ENCODE measurements around the gene MEX3B.

The MEX3B gene

GRCh38 chr15:82058517-82059204 is 12.8 kb upstream of the MEX3B start (continued):
- no peak for TF ChIP-seq ZNF558 (tag by site-specific recombination; IDR thresholded peaks at IDR 0.05)
- TF ChIP-seq ZNF354C (tag by site-specific recombination; IDR thresholded peaks at IDR 0.05; ENCODE audit: borderline replicate concordance, low read depth), result no peak
- peak; percentile 87 for TF ChIP-seq ZFHX2 (tag by site-specific recombination; conservative IDR thresholded peaks at IDR 0.05)
- TF ChIP-seq, protein P1, sequence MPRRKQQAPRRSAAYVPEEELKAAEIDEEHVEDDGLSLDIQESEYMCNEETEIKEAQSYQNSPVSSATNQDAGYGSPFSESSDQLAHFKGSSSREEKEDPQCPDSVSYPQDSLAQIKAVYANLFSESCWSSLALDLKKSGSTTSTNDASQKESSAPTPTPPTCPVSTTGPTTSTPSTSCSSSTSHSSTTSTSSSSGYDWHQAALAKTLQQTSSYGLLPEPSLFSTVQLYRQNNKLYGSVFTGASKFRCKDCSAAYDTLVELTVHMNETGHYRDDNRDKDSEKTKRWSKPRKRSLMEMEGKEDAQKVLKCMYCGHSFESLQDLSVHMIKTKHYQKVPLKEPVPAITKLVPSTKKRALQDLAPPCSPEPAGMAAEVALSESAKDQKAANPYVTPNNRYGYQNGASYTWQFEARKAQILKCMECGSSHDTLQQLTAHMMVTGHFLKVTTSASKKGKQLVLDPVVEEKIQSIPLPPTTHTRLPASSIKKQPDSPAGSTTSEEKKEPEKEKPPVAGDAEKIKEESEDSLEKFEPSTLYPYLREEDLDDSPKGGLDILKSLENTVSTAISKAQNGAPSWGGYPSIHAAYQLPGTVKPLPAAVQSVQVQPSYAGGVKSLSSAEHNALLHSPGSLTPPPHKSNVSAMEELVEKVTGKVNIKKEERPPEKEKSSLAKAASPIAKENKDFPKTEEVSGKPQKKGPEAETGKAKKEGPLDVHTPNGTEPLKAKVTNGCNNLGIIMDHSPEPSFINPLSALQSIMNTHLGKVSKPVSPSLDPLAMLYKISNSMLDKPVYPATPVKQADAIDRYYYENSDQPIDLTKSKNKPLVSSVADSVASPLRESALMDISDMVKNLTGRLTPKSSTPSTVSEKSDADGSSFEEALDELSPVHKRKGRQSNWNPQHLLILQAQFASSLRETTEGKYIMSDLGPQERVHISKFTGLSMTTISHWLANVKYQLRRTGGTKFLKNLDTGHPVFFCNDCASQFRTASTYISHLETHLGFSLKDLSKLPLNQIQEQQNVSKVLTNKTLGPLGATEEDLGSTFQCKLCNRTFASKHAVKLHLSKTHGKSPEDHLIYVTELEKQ (tag by site-specific recombination; IDR thresholded peaks at IDR 0.05; ENCODE audit: borderline replicate concordance), result no peak
- no peak for TF ChIP-seq ZBTB7A (tag by site-specific recombination; IDR thresholded peaks at IDR 0.05; ENCODE audit: low read depth)
- TF ChIP-seq ZNF426 (tag by site-specific recombination; IDR thresholded peaks at IDR 0.05), result no peak
- TF ChIP-seq ZFP37 (tag by site-specific recombination; IDR thresholded peaks at IDR 0.05), result no peak
- TF ChIP-seq ZSCAN16 (tag by site-specific recombination; IDR thresholded peaks at IDR 0.05), result no peak

GRCh38 chr15:82058026-82058425 is 12.2 kb upstream of the MEX3B start:
- CTCF ChIA-PET, result interaction anchor here (0.5 to 0.6 kb wide), 2 partner anchors 473 to 842 kb away, joined by 3 to 6 read pairs; no protein-coding TSS in a partner anchor
- Histone ChIP-seq H3K36me3 (ENCODE audit: control insufficient read depth in 2 of 2, insufficient read depth in 1 of 2, low read length in 2 of 2) (no peaks in the 10 kb centered on the region), H3K4me3 (ENCODE audit: low read depth, low read length) (no peak overlapping the region), H3K9me3 (ENCODE audit: control insufficient read depth, insufficient read depth, low read depth, low read length) (no peaks in the 10 kb centered on the region), H3K4me1 (ENCODE audit: control insufficient read depth, insufficient read depth, low read length) (peaks cover 7% of the 10 kb centered on the region), H3K27ac (ENCODE audit: extremely low read depth, low read depth, low read length) (no peak overlapping the region)
- TF ChIP-seq ZSCAN18 (tag by site-specific recombination; IDR thresholded peaks at IDR 0.05), result no peak
- POLR2A ChIA-PET, result no interaction called here

GRCh38 chr15:82056958-82057823 is 11.4 kb upstream of the MEX3B start:
- Histone ChIP-seq H3K4me1 (ENCODE audit: control insufficient read depth, insufficient read depth, low read length) (peaks cover 7% of the 10 kb centered on the region), H3K9me3 (ENCODE audit: control insufficient read depth, insufficient read depth, low read depth, low read length) (no peaks in the 10 kb centered on the region), H3K27ac (ENCODE audit: extremely low read depth, low read depth, low read length) (no peak overlapping the region), H3K36me3 (ENCODE audit: control insufficient read depth in 2 of 2, insufficient read depth in 1 of 2, low read length in 2 of 2) (no peaks in the 10 kb centered on the region), H3K4me3 (ENCODE audit: low read depth, low read length) (no peak overlapping the region)
- ChIA-PET POLR2A (no interaction called here), CTCF (interaction anchor here (0.5 to 1.1 kb wide), 4 partner anchors 25 to 841 kb away, joined by 3 to 6 read pairs (median 4); no protein-coding TSS in a partner anchor)
- TF ChIP-seq, protein P2, sequence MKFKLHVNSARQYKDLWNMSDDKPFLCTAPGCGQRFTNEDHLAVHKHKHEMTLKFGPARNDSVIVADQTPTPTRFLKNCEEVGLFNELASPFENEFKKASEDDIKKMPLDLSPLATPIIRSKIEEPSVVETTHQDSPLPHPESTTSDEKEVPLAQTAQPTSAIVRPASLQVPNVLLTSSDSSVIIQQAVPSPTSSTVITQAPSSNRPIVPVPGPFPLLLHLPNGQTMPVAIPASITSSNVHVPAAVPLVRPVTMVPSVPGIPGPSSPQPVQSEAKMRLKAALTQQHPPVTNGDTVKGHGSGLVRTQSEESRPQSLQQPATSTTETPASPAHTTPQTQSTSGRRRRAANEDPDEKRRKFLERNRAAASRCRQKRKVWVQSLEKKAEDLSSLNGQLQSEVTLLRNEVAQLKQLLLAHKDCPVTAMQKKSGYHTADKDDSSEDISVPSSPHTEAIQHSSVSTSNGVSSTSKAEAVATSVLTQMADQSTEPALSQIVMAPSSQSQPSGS (tag by site-specific recombination; IDR thresholded peaks at IDR 0.05; ENCODE audit: low read depth), result no peak
- no peak for TF ChIP-seq HOXA7 (CRISPR knock-in tag; IDR thresholded peaks at IDR 0.05; ENCODE audit: borderline replicate concordance)
- TF ChIP-seq, protein P3, sequence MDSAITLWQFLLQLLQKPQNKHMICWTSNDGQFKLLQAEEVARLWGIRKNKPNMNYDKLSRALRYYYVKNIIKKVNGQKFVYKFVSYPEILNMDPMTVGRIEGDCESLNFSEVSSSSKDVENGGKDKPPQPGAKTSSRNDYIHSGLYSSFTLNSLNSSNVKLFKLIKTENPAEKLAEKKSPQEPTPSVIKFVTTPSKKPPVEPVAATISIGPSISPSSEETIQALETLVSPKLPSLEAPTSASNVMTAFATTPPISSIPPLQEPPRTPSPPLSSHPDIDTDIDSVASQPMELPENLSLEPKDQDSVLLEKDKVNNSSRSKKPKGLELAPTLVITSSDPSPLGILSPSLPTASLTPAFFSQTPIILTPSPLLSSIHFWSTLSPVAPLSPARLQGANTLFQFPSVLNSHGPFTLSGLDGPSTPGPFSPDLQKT (IDR thresholded peaks at IDR 0.05; ENCODE audit: borderline replicate concordance, low read depth, low read length), result no peak
- TF ChIP-seq ZFP37 (tag by site-specific recombination; IDR thresholded peaks at IDR 0.05), result no peak
- TF ChIP-seq SETDB1 (IDR thresholded peaks at IDR 0.05; ENCODE audit: insufficient read length, low read length), result no peak
- no peak for TF ChIP-seq HOXD13 (CRISPR knock-in tag; IDR thresholded peaks at IDR 0.05; ENCODE audit: borderline replicate concordance)
- TF ChIP-seq KLF1 (tag by site-specific recombination; IDR thresholded peaks at IDR 0.05), result no peak
- TF ChIP-seq ZNF132 (tag by site-specific recombination; IDR thresholded peaks at IDR 0.05; ENCODE audit: borderline replicate concordance), result no peak
- TF ChIP-seq ZBTB17 (tag by site-specific recombination; IDR thresholded peaks at IDR 0.05), result no peak
- no peak for TF ChIP-seq MEIS1 (CRISPR knock-in tag; IDR thresholded peaks at IDR 0.05; ENCODE audit: borderline replicate concordance)
- TF ChIP-seq SCRT1 (tag by site-specific recombination; IDR thresholded peaks at IDR 0.05; ENCODE audit: borderline replicate concordance), result no peak
- peak; percentile 28; the same call in 1 of the 2 replicates for TF ChIP-seq TCF7L2 (IDR thresholded peaks at IDR 0.05; ENCODE audit: borderline replicate concordance, low read depth, low read length)
- TF ChIP-seq, protein P4, sequence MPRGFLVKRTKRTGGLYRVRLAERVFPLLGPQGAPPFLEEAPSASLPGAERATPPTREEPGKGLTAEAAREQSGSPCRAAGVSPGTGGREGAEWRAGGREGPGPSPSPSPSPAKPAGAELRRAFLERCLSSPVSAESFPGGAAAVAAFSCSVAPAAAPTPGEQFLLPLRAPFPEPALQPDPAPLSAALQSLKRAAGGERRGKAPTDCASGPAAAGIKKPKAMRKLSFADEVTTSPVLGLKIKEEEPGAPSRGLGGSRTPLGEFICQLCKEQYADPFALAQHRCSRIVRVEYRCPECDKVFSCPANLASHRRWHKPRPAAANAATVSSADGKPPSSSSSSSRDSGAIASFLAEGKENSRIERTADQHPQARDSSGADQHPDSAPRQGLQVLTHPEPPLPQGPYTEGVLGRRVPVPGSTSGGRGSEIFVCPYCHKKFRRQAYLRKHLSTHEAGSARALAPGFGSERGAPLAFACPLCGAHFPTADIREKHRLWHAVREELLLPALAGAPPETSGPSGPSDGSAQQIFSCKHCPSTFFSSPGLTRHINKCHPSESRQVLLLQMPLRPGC (tag by site-specific recombination; IDR thresholded peaks at IDR 0.05), result no peak

Data from HEK293 (cell line).